A549 (cell line): ENCODE data around the gene MAP10.

Source experiments
- EP300 ChIP-seq, 2 experiments: fragments of >200 bp; sonication (Bioruptor Twin); formaldehyde crosslinking; IDR thresholded peaks; 2 replicates in 1 of 2; 3 replicates in 1 of 2; pipeline ENCODE4 v1.6.1; 2016 to 2017
- KDM5A ChIP-seq: fragments of 200-600 bp; sonication (generic); IDR thresholded peaks from 2 replicates; pipeline ENCODE4 v1.6.1; 2016; ENCODE audit warnings: antibody characterized with exemption, mild to moderate bottlenecking
- POLR2A ChIP-seq: IDR thresholded peaks from 2 replicates; pipeline ENCODE4 v1.6.1; 2012; ENCODE audit warnings: mild to moderate bottlenecking, low read length
- RAD21 ChIP-seq, 2 experiments: fragments of >200 bp in 1 of 2; sonication (Bioruptor Twin) in 1 of 2; formaldehyde crosslinking in 1 of 2; IDR thresholded peaks in 1 of 2; conservative IDR thresholded peaks in 1 of 2; 2 replicates in 1 of 2; 3 replicates in 1 of 2; pipeline ENCODE4 v1.6.1; 2012 to 2018; ENCODE audit warnings: inconsistent platforms in 1 of 2
- REST ChIP-seq: fragments of 200-600 bp; sonication (generic); IDR thresholded peaks from 2 replicates; pipeline ENCODE4 v1.6.1; 2016; ENCODE audit warnings: antibody characterized with exemption, mild to moderate bottlenecking, moderate library complexity
- USF2 ChIP-seq: fragments of 450-650 bp; IDR thresholded peaks from 2 replicates; pipeline ENCODE4 v1.6.1; 2014; ENCODE audit warnings: antibody characterized with exemption
- TF ChIP-seq, protein P1 (sequence below): fragments of 250-450 bp; sonication (Bioruptor Pico); IDR thresholded peaks from 2 replicates; pipeline ENCODE4 v1.5.0; 2021; ENCODE audit warnings: mild to moderate bottlenecking, moderate library complexity, borderline replicate concordance

- TF ChIP-seq KDM5A (no peak), USF2 (no peak), REST (no peak), RAD21 (conservative IDR thresholded peaks at IDR 0.05 in 1 of 2, IDR thresholded peaks at IDR 0.05 in 1 of 2) (no peak), POLR2A (no peak), EP300 (IDR thresholded peaks at IDR 0.05) (no peak)
- TF ChIP-seq, protein P1, sequence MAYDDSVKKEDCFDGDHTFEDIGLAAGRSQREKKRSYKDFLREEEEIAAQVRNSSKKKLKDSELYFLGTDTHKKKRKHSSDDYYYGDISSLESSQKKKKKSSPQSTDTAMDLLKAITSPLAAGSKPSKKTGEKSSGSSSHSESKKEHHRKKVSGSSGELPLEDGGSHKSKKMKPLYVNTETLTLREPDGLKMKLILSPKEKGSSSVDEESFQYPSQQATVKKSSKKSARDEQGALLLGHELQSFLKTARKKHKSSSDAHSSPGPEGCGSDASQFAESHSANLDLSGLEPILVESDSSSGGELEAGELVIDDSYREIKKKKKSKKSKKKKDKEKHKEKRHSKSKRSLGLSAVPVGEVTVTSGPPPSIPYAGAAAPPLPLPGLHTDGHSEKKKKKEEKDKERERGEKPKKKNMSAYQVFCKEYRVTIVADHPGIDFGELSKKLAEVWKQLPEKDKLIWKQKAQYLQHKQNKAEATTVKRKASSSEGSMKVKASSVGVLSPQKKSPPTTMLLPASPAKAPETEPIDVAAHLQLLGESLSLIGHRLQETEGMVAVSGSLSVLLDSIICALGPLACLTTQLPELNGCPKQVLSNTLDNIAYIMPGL: no peak
Measured at GRCh38 chr1:232830661-232831060, 25.4 kb downstream of the MAP10 start.
